ENCODE results near the gene TBX3.

DNA sequence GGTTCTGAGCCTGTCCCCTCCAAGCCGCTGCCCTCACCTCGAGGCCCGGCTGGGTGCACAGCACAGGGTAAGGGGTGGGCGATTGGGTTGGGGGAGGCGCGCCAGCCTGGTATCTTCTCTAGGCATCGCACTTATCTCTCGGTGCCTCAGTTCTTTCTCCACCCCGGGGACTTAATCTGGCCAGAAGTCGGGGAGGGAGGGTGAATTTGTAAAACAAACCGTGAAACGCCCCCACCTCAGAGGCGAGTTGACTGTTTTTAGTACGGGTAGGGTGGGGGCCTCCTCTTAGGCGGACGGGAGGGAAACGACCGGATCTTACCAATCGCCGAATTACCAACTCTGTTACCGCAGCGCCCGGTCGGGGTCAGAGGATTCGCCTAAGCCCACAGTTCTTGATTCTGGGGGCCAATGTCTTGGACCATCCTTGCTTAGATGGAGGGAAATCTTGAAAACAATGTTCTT, 1.4 kb upstream of the TBX3 start:
- no peak for TF ChIP-seq POLR2A (IDR thresholded peaks at IDR 0.05)
- TF ChIP-seq CTCF (IDR thresholded peaks at IDR 0.05), result no peak

All from right lobe of liver (tissue), 4 donors.